ENCODE measurements around the gene NIP7.

The NIP7 gene

DNA sequence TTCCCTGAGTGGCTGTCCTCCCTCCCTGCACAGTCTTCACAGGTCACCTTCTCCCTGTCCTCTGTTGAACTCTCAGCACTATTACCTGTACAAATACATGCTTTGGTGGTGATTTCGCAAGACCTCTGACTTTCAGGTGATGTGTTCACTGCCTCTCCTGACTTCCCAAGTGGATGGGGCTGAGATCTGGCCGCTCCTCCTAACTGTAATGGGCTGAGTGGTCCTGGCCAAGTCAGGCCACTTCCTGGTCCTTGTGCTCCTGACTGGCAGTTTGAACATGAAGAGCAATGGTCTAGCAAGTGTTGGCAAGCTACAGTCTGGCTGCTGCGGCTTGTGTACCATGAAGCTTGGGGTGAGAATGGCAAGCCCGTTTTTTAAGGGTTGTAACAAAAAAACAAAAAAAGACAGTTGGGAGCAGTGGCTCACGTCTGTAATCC lies 23.7 kb downstream of the NIP7 start:
- no peak overlapping the region for H3K4me3 ChIP-seq (ENCODE audit: low read depth, low read length)
- DNase-seq (ENCODE audit: low read depth): no peak
- TF ChIP-seq, protein P1, sequence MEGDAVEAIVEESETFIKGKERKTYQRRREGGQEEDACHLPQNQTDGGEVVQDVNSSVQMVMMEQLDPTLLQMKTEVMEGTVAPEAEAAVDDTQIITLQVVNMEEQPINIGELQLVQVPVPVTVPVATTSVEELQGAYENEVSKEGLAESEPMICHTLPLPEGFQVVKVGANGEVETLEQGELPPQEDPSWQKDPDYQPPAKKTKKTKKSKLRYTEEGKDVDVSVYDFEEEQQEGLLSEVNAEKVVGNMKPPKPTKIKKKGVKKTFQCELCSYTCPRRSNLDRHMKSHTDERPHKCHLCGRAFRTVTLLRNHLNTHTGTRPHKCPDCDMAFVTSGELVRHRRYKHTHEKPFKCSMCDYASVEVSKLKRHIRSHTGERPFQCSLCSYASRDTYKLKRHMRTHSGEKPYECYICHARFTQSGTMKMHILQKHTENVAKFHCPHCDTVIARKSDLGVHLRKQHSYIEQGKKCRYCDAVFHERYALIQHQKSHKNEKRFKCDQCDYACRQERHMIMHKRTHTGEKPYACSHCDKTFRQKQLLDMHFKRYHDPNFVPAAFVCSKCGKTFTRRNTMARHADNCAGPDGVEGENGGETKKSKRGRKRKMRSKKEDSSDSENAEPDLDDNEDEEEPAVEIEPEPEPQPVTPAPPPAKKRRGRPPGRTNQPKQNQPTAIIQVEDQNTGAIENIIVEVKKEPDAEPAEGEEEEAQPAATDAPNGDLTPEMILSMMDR (conservative IDR thresholded peaks at IDR 0.05; ENCODE audit: low read depth, low read length): no peak

DNA sequence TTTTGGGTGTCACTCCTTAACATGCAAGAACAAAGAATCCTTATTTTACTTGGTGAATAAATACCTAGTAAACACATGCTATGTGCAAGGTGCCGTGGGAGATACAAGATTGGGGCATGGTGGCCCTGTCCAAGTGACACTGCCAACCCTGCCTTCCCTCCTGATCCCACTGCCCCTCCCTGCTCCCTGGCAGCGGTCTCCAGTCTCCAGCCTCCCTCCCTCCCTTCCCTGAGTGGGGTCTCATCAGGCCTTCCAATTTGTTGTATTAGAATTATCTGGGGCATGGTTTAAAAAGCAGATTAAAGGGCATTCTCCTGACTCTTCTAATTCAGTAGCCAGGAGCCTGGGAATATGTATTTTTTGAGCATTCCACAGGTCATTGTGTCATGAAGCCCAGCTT lies 24.5 kb downstream of the NIP7 start:
- no peak for DNase-seq (ENCODE audit: low read depth)
- TF ChIP-seq, protein P1 (conservative IDR thresholded peaks at IDR 0.05; ENCODE audit: low read depth, low read length): no peak

DNA sequence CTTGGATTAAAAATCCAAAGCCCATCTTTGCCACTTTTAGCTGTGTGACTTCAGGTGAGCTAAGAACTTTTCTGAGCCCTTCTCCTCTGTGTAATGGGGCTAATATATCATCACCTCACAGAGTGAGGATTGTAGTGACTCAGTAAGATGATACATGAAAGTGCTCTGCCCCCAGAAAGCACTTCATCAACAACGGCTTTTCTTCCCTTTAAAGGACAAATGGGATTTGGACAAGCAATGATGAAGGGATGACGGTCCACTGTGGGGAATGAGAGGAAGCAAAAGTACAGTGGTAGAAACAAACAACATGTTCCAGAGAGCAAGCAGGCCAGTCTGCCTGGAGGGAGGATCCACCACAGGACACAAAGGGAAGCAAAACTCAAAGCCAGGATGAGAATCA lies 26.3 kb downstream of the NIP7 start:
- TF ChIP-seq, protein P1 (conservative IDR thresholded peaks at IDR 0.05; ENCODE audit: low read depth, low read length): no peak
- no peak overlapping the region for H3K4me3 ChIP-seq (ENCODE audit: low read depth, low read length)

More for the DNA sequence above, 24.5 kb downstream of the NIP7 start:
- H3K4me3 ChIP-seq (ENCODE audit: low read depth, low read length): no peak overlapping the region

DNA sequence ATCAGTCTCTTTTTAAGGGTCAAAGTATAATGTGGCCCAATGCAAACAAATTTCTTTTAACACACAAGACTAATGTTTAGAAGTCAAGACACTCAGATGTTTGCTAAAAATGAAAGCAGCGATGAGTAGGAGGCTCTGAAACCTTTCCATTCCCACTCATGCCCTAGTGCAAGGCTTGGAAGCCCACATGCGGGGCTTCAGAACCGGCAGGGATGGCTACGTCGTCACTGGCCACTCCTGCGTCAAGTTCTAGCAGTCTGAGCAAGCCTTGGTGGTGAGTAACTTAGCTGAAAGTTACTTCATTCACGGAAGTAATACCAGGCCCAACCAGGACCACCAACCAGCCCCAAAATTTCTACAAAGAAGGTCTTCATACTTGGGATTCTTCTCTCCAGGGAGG lies 26.9 kb downstream of the NIP7 start:
- no peak overlapping the region for H3K4me3 ChIP-seq (ENCODE audit: low read depth, low read length)
- no peak for DNase-seq (ENCODE audit: low read depth)
- TF ChIP-seq, protein P1 (conservative IDR thresholded peaks at IDR 0.05; ENCODE audit: low read depth, low read length): no peak

More for the DNA sequence above, 26.3 kb downstream of the NIP7 start:
- no peak for DNase-seq (ENCODE audit: low read depth)

DNA sequence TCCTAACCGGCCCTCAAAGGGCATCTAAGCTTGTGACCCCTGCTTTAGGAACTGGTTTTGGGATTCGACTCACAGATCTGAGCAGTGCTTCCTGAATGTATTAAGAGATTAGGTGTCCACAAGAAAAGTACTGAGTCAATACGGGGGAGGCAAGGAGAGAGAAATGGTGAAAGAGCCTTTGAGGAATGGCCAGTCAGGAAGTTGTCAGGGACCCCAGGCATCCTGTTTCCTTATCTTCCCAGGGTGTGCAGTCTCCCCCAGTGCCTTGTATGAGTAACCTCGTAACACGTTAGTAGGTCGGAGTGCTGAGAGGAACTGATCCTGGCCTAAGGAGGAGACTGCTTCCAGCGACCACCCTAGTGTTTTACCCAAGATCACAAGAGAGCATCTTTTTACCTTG lies 28.4 kb downstream of the NIP7 start:
- DNase-seq (ENCODE audit: low read depth): peak; percentile 43
- TF ChIP-seq, protein P1 (conservative IDR thresholded peaks at IDR 0.05; ENCODE audit: low read depth, low read length): no peak
- no peak overlapping the region for H3K4me3 ChIP-seq (ENCODE audit: low read depth, low read length)

DNA sequence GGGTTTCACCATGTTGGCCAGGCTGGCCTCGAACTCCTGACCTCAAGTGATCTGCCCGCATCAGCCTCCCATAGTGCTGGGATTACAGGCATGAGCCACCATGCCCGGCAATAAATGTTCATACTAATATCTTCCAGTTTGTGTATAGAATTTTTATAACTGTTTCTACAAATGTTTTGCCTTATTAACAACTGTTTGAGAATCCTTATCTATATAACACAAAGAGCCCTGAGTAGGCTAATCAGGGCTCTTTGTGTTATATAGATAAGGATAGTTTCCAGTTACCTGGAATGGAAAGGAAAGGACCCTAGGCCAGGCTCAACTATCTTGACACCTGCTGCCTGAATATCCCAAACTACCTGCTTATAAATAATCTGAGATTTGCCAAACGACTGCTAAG lies 29.3 kb downstream of the NIP7 start:
- no peak overlapping the region for H3K4me3 ChIP-seq (ENCODE audit: low read depth, low read length)
- TF ChIP-seq, protein P1 (conservative IDR thresholded peaks at IDR 0.05; ENCODE audit: low read depth, low read length): no peak
- no peak for DNase-seq (ENCODE audit: low read depth)

DNA sequence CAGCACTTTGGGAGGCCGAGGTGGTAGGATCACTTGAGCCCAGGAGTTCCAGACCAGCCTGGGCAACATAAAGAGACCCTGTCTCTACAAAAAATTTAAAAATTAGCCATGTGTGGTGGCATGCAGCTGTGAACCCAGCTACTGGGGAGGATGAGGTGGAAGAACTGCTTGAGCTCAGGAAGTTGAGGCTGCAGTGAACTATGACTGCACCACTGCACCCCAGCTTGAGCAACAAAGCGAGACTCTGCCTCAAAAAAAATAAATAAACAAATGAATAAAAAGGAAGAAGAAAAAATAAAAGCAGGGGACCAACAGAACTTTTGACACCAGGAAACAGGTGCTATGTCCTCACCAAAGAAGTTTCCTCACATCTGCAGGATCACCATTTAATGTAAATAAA lies 32.0 kb downstream of the NIP7 start:
- TF ChIP-seq, protein P1 (conservative IDR thresholded peaks at IDR 0.05; ENCODE audit: low read depth, low read length): no peak
- no peak overlapping the region for H3K4me3 ChIP-seq (ENCODE audit: low read depth, low read length)
- DNase-seq (ENCODE audit: low read depth): no peak

Data from choroid plexus epithelial cell (primary cell).